Measurements from ENCODE around the gene ASCL3.
"Not testable (repeated sequence)": the region's sequence is repeated elsewhere in the genome, so short reads cannot be mapped to it uniquely, and the experiment has no call there.

The ASCL3 gene

DNA sequence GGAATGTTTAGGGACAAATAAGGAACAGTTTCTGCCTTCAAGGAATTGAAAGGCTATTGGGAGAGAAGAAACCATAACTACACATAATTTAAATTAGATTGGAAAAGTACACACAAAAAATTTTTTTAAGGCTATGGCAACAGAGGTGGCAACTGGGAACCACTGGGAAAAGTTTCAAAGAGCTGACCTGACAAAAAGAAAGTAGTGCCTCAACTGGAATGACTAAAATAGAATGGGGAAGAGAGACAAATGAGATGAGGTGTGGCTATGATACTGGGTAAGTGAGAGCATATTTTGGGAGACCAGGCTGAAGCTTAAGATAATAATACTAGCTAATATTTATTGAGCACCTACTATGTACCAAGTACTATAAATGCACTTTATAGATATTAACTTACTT lies 34.7 kb downstream of the ASCL3 start:
- DNase-seq, result no peak

DNA sequence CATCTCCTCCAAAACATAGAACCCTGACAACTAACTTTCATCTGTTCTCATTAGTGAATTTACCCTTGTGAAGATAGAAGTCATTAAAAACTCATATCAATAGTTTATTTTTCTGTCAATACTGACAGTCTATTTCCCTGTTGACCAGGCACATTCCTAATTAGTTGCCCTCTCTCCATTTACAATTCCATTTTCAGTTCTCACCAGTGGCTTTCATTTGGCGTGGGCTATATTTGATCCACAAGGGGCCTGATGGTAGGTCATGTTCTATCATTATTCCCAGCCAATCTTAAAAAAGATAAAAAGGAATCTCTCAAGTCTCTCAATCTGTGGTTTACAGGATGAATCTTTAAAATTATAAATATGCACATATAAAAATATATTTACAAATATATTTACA lies 35.7 kb downstream of the ASCL3 start:
- DNase-seq, result no peak

- DNase-seq, result no peak
These were observed 37.2 kb downstream of the ASCL3 start for GRCh38 chr11:8905528-8906165.

- DNase-seq, result no peak
These were observed 43.6 kb downstream of the ASCL3 start for GRCh38 chr11:8899119-8899753.

DNA sequence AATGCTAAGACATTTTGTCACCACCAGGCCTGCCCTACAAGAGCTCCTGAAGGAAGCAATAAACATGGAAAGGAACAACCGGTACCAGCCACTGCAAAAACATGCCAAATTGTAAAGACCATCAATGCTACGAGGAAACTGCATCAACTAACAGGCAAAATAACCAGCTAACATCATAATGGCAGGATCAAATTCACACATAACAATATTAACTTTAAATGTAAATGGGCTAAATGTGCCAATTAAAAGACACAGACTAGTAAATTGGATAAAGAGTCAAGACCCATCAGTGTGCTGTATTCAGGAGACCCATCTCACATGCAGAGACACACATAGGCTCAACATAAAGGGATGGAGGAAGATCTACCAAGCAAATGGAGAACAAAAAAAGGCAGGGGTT lies 51.6 kb downstream of the ASCL3 start:
- not testable (repeated sequence) for DNase-seq
